LNCaP clone FGC (cell line): Measurements from ENCODE around the gene NFIB.

Experiments
- DNase-seq: peaks from one replicate; pipeline ENCODE4 v3.0.0-alpha.2; 2011; ENCODE audit warnings: low read depth
- H3K4me3 ChIP-seq: 2 replicates; pipeline ENCODE4 v1.5.1; 2011; ENCODE audit warnings: mild to moderate bottlenecking, low read depth, low read length, control low read depth
- TF ChIP-seq, protein P1 (sequence below): IDR thresholded peaks from 2 replicates; pipeline ENCODE4 v1.5.1; 2012; ENCODE audit warnings: mild to moderate bottlenecking; ENCODE audit not compliant: control insufficient read depth, insufficient read depth; ENCODE audit errors: extremely low read depth

Gene NFIB

DNA sequence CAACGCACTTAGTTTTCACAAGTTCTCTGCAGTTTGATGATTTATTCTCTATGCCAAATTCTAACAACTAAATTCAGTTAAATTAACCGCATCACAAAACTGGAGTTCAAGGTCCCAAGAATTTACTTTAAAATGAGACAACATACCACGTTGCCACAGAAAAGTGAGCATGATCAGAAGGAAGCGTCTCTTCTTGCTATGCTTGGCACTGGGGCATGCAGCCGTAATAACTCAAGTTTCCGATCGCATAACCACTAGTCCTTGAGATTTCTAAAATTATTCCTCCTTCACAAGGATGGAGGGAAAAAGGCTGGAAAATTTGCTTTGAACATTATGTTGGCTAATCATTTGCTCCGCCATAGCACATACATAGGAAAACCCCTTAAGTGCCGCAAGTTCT lies 13.9 kb downstream of the NFIB start:
- no peak overlapping the region for H3K4me3 ChIP-seq
- TF ChIP-seq, protein P1, sequence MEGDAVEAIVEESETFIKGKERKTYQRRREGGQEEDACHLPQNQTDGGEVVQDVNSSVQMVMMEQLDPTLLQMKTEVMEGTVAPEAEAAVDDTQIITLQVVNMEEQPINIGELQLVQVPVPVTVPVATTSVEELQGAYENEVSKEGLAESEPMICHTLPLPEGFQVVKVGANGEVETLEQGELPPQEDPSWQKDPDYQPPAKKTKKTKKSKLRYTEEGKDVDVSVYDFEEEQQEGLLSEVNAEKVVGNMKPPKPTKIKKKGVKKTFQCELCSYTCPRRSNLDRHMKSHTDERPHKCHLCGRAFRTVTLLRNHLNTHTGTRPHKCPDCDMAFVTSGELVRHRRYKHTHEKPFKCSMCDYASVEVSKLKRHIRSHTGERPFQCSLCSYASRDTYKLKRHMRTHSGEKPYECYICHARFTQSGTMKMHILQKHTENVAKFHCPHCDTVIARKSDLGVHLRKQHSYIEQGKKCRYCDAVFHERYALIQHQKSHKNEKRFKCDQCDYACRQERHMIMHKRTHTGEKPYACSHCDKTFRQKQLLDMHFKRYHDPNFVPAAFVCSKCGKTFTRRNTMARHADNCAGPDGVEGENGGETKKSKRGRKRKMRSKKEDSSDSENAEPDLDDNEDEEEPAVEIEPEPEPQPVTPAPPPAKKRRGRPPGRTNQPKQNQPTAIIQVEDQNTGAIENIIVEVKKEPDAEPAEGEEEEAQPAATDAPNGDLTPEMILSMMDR: no peak
- DNase-seq: no peak

DNA sequence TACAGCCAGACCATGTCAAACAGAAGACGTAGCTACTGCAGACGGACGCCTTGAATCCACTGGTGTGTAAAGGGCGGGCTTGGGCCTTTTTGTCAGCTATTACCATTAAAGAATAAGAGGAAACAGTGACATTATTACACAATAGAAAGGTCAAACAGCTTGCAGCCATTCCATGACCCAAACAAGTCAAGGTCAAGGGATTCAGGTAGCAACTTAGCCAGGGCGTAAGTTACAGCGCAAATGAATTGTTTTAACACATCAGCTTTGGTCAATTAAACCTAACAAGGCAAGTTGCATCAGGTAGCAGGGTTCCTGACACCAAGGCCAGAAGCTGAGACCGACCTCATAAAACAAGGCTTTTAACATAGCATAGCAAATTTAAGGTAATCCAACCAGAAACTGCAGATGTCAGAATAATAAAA lies 15.3 kb downstream of the NFIB start:
- DNase-seq: no peak
- TF ChIP-seq, protein P1: no peak
- no peak overlapping the region for H3K4me3 ChIP-seq

DNA sequence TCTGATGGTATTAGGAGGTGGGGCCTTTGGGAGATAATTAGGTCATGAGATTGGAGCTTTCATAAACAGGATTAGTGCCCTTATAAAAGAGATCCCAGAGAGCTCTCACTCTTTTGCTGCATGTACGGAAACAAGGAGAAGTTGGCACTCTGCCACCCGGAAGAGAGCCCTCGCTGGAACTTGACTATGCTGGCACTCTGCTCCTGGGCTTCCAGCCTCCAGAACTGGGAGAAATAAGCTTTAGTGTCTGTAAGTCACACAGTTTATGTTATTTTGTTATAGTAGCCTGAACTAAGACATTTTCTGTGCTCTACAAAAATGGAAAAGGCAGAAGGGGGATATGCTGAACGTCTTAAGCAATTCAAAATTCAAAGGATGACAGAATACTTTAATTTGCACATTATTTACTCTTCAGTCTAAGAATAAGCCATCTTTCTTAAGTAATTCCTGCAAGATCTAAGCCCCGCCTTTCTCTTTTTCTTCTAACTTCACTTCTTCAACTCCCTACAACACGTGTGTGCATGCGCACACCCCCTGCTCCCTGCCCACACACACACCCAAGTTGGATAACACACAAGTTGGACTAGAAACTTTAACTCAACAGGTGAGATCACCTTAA lies 17.3 kb downstream of the NFIB start:
- no peak for DNase-seq
- TF ChIP-seq, protein P1: no peak
- H3K4me3 ChIP-seq: no peak overlapping the region

DNA sequence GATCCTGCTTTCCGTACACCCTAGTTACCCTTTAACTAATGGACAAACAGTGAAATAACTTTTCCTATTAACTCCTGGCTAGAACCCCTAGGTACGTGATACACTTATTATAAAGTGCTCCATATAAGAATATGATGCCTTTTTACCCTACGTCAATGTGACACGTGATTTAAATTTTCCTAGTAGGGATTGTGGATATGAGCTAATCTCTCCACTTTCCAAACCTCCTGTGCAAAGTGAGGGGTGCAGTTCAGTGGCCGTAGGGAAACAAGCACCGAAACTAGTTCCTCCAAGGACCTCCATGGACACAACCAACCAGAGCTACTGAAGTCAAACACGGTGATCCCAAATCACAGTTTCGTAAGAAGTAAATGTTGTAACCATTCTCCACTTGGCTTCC lies 19.3 kb downstream of the NFIB start:
- DNase-seq: no peak
- TF ChIP-seq, protein P1: no peak

DNA sequence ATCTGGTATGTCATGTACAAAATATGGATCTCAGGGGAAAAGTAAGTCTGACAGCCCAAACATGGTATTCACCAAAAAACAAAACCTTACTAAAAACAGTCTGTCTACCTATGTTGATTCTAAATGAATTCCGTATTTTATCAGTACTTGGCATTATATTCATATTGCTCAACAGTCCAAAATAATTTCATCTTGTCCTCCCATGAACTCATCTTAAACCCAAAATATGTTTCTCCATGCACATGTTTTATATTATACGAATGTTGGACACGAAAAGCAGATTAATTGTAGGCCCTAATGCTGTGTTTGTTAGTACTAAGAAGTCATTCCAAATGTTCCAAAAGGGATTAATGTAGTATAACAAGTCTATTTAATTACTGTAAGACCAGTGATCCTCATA lies 20.1 kb downstream of the NFIB start:
- DNase-seq: no peak
- TF ChIP-seq, protein P1: no peak
- no peak overlapping the region for H3K4me3 ChIP-seq

More for the DNA sequence above, 19.3 kb downstream of the NFIB start:
- H3K4me3 ChIP-seq: no peak overlapping the region

DNA sequence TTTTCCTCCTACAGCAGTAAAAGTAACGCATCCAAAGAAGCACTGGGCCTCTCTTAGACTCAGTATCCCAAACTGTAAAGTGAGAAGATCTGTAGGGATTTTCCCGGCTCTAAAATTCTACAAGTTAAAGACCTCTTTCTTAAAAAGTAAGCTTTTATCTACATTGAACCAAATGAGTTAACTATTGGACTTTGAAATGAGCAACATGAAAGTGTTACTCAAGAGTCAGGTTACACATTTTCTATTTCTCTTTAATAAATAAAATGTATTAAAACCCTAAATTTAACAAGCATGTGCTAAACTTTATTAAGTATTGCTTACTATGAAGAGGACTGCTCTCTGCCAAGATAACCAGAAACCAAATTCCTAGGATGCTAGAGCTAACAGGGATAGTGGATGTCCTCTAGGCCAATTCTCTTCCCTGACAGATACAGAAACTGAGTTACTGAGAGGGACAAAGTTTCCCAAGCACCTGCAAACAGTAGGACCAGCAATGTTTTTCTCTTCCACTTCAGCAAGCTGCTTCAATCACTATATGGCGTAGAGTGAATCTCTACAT lies 21.7 kb downstream of the NFIB start:
- no peak for DNase-seq
- TF ChIP-seq, protein P1: no peak

DNA sequence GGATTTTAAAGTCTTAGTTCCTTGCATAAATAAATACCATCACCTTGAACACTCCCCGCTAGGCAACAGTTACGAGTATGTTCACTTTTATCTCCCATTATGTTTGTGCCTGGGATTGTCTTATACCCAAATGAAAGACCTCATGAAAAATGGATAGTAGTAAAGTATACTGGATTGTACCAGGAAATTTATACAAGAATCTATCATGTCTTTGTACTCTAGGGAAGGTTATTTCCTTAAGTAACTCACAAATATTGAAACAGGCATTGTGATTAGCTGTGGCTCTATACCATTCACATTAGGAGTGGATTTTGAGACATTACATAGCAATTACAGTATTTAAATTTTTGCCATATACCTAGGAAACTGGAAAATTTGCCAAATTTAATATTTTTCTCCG lies 24.0 kb downstream of the NFIB start:
- H3K4me3 ChIP-seq: no peak overlapping the region
- no peak for DNase-seq
- TF ChIP-seq, protein P1: no peak

More for the DNA sequence above, 21.7 kb downstream of the NFIB start:
- no peak overlapping the region for H3K4me3 ChIP-seq
